ENCODE data around the gene MCAM.

GRCh38 chr11:119342023-119342300 lies 25.0 kb upstream of the MCAM start:
- TF ChIP-seq EZH2 (IDR thresholded peaks at IDR 0.05; ENCODE audit: insufficient read depth, poor library complexity, severe bottlenecking): no peak
- TF ChIP-seq EZH2phosphoT487 (IDR thresholded peaks at IDR 0.05; ENCODE audit: insufficient read depth, low read depth): no peak
